Breast epithelium (tissue), 3 donors: ENCODE results near the gene PCSK5.
"Not testable (repeated sequence)": the region's sequence is repeated elsewhere in the genome, so short reads cannot be mapped to it uniquely, and the experiment has no call there.

Experiments used
- POLR2A ChIP-seq: fragments of 450-650 bp; IDR thresholded peaks from one replicate; pipeline ENCODE4 v1.6.1; 2016; ENCODE audit warnings: antibody characterized with exemption, mild to moderate bottlenecking, moderate library complexity
- POLR2AphosphoS5 ChIP-seq, 3 donors: sonication (generic); formaldehyde crosslinking; IDR thresholded peaks; one replicate each; pipeline ENCODE4 v1.6.1; 2017; ENCODE audit warnings: antibody characterized with exemption in 3 of 3
- TF ChIP-seq, protein P1 (sequence below), 3 donors: fragments of 450-650 bp; IDR thresholded peaks; one replicate each; pipeline ENCODE4 v1.5.1; 2016 to 2017; ENCODE audit warnings: antibody characterized with exemption in 3 of 3, mild to moderate bottlenecking in 3 of 3, moderate library complexity in 3 of 3

DNA sequence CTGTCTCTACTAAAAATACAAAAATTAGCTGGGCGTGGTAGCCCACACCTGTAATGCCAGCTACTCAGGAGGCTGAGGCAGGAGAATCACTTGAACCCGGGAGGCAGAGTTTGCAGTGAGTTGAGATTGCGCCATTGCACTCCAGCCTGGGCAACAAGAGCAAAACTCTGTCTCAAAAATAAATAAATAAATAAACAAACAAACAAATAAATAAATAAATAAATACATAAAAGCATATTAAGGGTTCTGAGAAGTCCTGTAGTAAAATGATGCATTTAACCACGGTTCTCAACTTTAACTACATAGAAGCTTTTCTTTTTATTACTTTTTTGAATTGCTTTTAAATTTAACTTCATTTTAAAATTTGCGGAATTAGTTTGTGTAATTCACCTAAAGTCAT lies 190.8 kb downstream of the PCSK5 start:
- TF ChIP-seq, protein P1, sequence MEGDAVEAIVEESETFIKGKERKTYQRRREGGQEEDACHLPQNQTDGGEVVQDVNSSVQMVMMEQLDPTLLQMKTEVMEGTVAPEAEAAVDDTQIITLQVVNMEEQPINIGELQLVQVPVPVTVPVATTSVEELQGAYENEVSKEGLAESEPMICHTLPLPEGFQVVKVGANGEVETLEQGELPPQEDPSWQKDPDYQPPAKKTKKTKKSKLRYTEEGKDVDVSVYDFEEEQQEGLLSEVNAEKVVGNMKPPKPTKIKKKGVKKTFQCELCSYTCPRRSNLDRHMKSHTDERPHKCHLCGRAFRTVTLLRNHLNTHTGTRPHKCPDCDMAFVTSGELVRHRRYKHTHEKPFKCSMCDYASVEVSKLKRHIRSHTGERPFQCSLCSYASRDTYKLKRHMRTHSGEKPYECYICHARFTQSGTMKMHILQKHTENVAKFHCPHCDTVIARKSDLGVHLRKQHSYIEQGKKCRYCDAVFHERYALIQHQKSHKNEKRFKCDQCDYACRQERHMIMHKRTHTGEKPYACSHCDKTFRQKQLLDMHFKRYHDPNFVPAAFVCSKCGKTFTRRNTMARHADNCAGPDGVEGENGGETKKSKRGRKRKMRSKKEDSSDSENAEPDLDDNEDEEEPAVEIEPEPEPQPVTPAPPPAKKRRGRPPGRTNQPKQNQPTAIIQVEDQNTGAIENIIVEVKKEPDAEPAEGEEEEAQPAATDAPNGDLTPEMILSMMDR (IDR thresholded peaks at IDR 0.05), result not testable (repeated sequence)
- not testable (repeated sequence) for TF ChIP-seq POLR2A; POLR2AphosphoS5 (IDR thresholded peaks at IDR 0.05)
